Pancreas (tissue), 10 donors: Measurements from ENCODE around the gene TMC5. TPM values are rescaled to one million over a fixed set of nuclear protein-coding genes. Genes with fewer than 3 reads are reported as not detected.
A peak's percentile ranks its signal among the peaks of the same experiment; 100 is the strongest.
"Not testable (repeated sequence)": the region's sequence is repeated elsewhere in the genome, so short reads cannot be mapped to it uniquely, and the experiment has no call there.

Experiments
- ATAC-seq, 4 donors: fragments of 200-7000 bp; cut with Tn5 transposase; one replicate each; pipeline versions ENCODE4 v1.8.0 to v1.9.1; 2020; ENCODE audit warnings: mild to moderate bottlenecking in 4 of 4, moderate library complexity in 4 of 4
- DNase-seq, 6 donors: peaks; one replicate each; pipeline ENCODE4 v3.0.0-alpha.2; 2020
- FAIRE-seq: peaks from 2 replicates; lab custom pipeline; 2012; peaks lifted over from hg19 to GRCh38; lab: Jason Lieb, UNC
- H3K27ac ChIP-seq, 4 donors: fragments of 200-600 bp; sonication (generic); 1 replicate in 3 of 4; 2 replicates in 1 of 4; pipeline versions ENCODE4 v1.5.0 to v1.8.0; 2020
- H3K27me3 ChIP-seq, 4 donors: fragments of 200-600 bp; one replicate each; pipeline ENCODE4 v1.8.0; 2021
- H3K36me3 ChIP-seq, 3 donors: fragments of 200-600 bp; sonication (generic) in 1 of 3; one replicate each; pipeline versions ENCODE4 v1.5.0 to v1.8.0; 2020 to 2021
- H3K4me1 ChIP-seq, 3 donors: fragments of 200-600 bp; one replicate each; pipeline ENCODE4 v1.8.0; 2021
- H3K4me3 ChIP-seq, 4 donors: fragments of 200-600 bp; sonication (generic) in 2 of 4; one replicate each; pipeline versions ENCODE4 v1.5.0 to v1.8.0; 2020 to 2021
- H3K9me3 ChIP-seq, 4 donors: fragments of 200-600 bp; one replicate each; pipeline ENCODE4 v1.8.0; 2021
- WGBS, 2 donors: extraction: QIAGEN DNeasy Blood & Tissue Kit; methylation state at CpG; one replicate each; pipeline ENCODE4 v1.1.7; 2013; 5-methylcytosine and 5-hydroxymethylcytosine counted together
- intact Hi-C, 3 donors: fragments of 100-400 bp; cut with DNase I; formaldehyde crosslinking; loops; one replicate each; pipeline versions ENCODE4 v1.11.1 to v1.14.2; 2022
- polyA plus RNA-seq, 2 donors: library from polyadenylated mRNA; stranded (reverse); fragments of 200-250 nt; gene quantifications; one replicate each; pipeline ENCODE4 v1.2.3, GENCODE V29; 2013
- total RNA-seq, 6 donors: library from RNA; stranded (reverse); fragmentation: NEBNext Ultra II Directional in 4 of 6; extraction: Animal tissue kit (Norgen Biotek cat#: 25700) in 4 of 6; gene quantifications; one replicate each; pipeline versions ENCODE4 v1.2.1 to v1.2.4, GENCODE V29; 2021 to 2023
- TF ChIP-seq, protein P1 (sequence below), 4 donors: fragments of 200-600 bp; sonication (generic) in 3 of 4; IDR thresholded peaks; one replicate each; pipeline versions ENCODE4 v1.5.0 to v1.8.0; 2021; ENCODE audit warnings: antibody characterized with exemption in 4 of 4
- donor health status: healthy with polysubstance abuse.
- donor health status: DM: no; HTN: no; CAD: no; lungs with moderate emphysema.
- donor health status: DM: no; HTN: no; CAD: no.
- donor health status: control.
- donor health status: control.
- donor health status: Bipolar disorder and iron deficiency.
- donor health status: DM: yes; HTN: yes; CAD: no.
- donor health status: DM: no; HTN: no; CAD: no.
- donor health status: DM: no; HTN: no; CAD: no.
- donor health status: DM: yes; HTN: yes; CAD: no.

Gene TMC5
- total and polyA plus RNA-seq, 8 donors: 1.3 to 24.8 (median 5.3) TPM

- intact Hi-C loops: no loop called here
- Histone ChIP-seq H3K36me3 (no peaks in the 10 kb centered on the region), H3K4me1 (peaks cover 0 to 13% (median 0%) of the 10 kb centered on the region in 3 donors), H3K4me3 (no peak overlapping the region), H3K27me3 (no peaks in the 10 kb centered on the region), H3K9me3 (no peaks in the 10 kb centered on the region), H3K27ac (peak overlapping the region in 2 of 4 donors; percentile 70 to 71)
- peak in 4 of 6 donors; percentile 36 to 59 (median 52) for DNase-seq
- ATAC-seq: peak; percentile 64 to 89 (median 88)
- 9 to 15% methylated on average over 9 of the region's 9 CpGs for WGBS, 2 donors
- FAIRE-seq: peak; percentile 47
- TF ChIP-seq, protein P1, sequence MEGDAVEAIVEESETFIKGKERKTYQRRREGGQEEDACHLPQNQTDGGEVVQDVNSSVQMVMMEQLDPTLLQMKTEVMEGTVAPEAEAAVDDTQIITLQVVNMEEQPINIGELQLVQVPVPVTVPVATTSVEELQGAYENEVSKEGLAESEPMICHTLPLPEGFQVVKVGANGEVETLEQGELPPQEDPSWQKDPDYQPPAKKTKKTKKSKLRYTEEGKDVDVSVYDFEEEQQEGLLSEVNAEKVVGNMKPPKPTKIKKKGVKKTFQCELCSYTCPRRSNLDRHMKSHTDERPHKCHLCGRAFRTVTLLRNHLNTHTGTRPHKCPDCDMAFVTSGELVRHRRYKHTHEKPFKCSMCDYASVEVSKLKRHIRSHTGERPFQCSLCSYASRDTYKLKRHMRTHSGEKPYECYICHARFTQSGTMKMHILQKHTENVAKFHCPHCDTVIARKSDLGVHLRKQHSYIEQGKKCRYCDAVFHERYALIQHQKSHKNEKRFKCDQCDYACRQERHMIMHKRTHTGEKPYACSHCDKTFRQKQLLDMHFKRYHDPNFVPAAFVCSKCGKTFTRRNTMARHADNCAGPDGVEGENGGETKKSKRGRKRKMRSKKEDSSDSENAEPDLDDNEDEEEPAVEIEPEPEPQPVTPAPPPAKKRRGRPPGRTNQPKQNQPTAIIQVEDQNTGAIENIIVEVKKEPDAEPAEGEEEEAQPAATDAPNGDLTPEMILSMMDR (IDR thresholded peaks at IDR 0.05): no peak
These were observed 21.1 kb upstream of the TMC5 start for GRCh38 chr16:19396555-19397011.

- H3K4me3 ChIP-seq, intact Hi-C loops, FAIRE-seq, H3K36me3 ChIP-seq, H3K9me3 ChIP-seq, H3K27me3 ChIP-seq, DNase-seq, ATAC-seq: not testable (repeated sequence)
- WGBS, 2 donors: 36 to 47% methylated on average over 2 of the region's 2 CpGs
- peaks cover 0 to 13% (median 0%) of the 10 kb centered on the region in 3 donors for H3K4me1 ChIP-seq
- peak overlapping the region in 2 of 4 donors; percentile 70 to 71 for H3K27ac ChIP-seq
These were observed 20.3 kb upstream of the TMC5 start for GRCh38 chr16:19397373-19397772.

- ATAC-seq (no peak), DNase-seq (no peak), FAIRE-seq (no peak)
- no peak overlapping the region for H3K4me3 ChIP-seq
- H3K27me3 ChIP-seq: no peaks in the 10 kb centered on the region
- 51 to 62% methylated on average over 7 of the region's 7 CpGs for WGBS, 2 donors
- H3K9me3 ChIP-seq: no peaks in the 10 kb centered on the region
- no peak overlapping the region for H3K27ac ChIP-seq
- H3K4me1 ChIP-seq: peaks cover 0 to 12% (median 0%) of the 10 kb centered on the region in 3 donors
- intact Hi-C loops: loop anchor here in 1 of 3 donors (5.0 kb wide), 1 partner anchor 92 kb away; no protein-coding TSS in a partner anchor
- TF ChIP-seq, protein P1 (IDR thresholded peaks at IDR 0.05): no peak
- no peaks in the 10 kb centered on the region for H3K36me3 ChIP-seq
These were observed 17.0 kb upstream of the TMC5 start for GRCh38 chr16:19400711-19401110.

DNA sequence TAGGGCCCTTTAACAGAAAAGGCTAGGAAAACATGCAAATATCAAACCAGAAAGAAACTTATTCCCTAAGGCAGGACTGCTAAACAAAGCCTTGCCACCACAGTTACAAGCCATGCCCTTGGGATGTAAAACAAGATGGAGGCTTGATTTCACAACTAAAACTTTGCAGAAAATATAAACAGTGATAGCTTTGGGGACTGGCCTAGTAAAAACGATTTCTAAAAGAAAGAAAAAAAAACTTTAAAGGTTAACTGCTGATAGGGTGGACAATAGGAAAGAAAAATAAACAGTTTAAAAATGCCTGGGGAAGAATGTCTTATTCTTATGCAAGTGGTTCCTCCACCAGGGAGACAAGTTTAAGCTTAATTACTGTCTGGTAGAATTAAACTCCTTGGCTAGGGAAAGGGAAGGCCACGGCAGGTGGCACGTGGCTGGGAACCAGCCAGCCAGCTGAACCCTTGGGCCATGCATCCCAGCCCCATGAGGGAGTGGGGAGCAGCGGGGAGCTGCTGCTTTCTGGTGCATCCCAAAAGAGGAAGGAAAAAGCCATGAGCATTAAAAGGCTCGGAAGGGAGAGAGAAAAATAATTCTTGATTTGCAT is 10.7 kb upstream of the TMC5 start:
- H3K36me3 ChIP-seq: no peaks in the 10 kb centered on the region
- no peak for FAIRE-seq
- TF ChIP-seq, protein P1 (IDR thresholded peaks at IDR 0.05): no peak

DNA sequence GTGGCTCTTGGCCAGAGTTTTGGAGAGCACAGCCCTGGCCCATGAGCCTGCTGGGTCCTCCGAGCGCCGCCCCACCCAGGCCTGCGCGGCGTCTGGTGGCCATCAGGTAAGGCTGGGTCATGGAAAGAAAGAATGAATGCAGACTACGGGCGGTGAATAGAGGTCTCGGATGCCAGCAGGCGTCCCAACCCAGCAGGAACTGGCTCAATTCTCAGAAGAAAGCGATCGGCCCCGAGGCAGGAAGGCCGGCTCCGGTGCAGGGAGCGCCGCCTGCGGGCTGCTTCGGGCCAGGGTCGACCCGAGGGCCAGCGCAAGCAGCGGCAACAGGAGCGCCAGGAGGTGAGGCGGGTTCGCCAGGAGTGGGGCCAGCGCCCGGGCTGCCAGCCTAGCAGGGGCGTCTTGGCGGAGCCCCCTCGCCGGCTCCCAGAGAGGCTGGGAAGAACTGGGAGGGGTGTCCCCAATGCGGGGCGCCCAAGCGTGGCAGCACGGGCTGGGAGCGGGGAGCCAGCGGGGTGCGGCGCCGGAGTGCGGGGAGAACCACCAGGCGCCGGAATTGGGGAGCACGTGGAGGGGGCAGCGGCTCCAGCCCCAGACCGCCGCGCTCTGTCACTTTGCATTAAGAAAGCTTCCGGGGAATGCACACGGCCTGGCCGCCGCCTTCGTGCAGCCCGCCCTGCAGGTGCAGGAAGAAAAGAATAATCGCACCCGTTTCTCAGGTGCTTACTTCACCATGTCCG is 7.1 kb upstream of the TMC5 start:
- WGBS, 2 donors: 7 to 10% methylated on average over 58 of the region's 58 CpGs
- Histone ChIP-seq H3K4me1 (no peaks in the 10 kb centered on the region), H3K36me3 (no peaks in the 10 kb centered on the region), H3K4me3 (peak overlapping the region in 3 of 4 donors; percentile 38 to 48 (median 46)), H3K27ac (peak overlapping the region in 2 of 4 donors; percentile 1 to 71), H3K27me3 (no peaks in the 10 kb centered on the region), H3K9me3 (no peaks in the 10 kb centered on the region)
- TF ChIP-seq, protein P1 (IDR thresholded peaks at IDR 0.05): no peak
- ATAC-seq (peak; percentile 80 to 85 (median 81)), FAIRE-seq (no peak), DNase-seq (peak in 5 of 6 donors; percentile 10 to 75 (median 48))
- intact Hi-C loops: no loop called here

More for the DNA sequence above, 10.7 kb upstream of the TMC5 start:
- WGBS, 2 donors: 55 to 65% methylated on average over 5 of the region's 5 CpGs
- ATAC-seq (no peak), DNase-seq (no peak)
- Histone ChIP-seq H3K27ac (no peak overlapping the region), H3K9me3 (no peaks in the 10 kb centered on the region), H3K27me3 (no peaks in the 10 kb centered on the region), H3K4me1 (no peaks in the 10 kb centered on the region), H3K4me3 (no peak overlapping the region)
- intact Hi-C loops: no loop called here
